GM21447 (cell line): ENCODE measurements around the gene DOCK4.

Experiments
- ATAC-seq: cut with Tn5 transposase; IDR thresholded peaks from one replicate; pipeline ENCODE4 v1.9.1; 2021; ENCODE audit not compliant: unreplicated experiment

Gene DOCK4

GRCh38 chr7:112059675-112060074 is 146.5 kb downstream of the DOCK4 start:
- ATAC-seq, result no peak

DNA sequence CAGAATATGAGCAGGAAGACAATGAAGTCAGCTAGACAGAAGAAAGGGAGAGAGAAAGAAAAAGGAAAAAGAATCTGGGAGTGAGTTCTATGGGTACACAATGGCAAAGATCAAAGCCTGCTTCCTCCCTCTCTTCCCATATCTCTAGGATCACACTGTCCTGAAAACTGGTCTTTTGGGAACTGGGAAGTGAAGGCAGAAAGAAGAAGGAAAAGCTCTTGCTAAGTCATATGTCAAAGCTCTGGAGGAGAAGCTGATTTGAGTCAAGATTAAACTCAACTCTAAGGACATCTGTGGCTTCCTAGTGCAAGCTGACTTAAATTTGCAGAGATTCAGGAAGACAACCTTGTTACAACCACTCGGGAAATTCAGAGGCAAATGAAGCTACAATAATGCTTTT is 147.5 kb downstream of the DOCK4 start:
- ATAC-seq, result no peak

DNA sequence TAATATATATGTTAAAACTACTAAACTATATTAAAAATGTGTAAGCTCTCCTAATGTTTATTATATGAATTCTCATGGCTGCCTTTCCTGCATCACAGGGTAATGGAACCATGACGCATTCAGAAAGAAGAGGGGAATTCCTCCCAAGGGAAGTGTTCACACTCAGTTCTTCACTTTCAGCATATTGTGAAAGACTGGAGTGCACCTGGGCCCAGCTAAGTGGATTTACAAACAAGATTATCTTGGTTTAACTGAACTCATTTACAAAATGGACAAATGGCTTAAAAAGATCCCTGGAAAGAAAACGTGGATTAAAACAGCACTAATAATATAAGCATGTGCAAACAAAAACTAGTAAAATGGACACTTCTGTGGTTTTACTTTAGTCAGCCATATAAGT is 149.8 kb downstream of the DOCK4 start:
- peak; percentile 77 for ATAC-seq

DNA sequence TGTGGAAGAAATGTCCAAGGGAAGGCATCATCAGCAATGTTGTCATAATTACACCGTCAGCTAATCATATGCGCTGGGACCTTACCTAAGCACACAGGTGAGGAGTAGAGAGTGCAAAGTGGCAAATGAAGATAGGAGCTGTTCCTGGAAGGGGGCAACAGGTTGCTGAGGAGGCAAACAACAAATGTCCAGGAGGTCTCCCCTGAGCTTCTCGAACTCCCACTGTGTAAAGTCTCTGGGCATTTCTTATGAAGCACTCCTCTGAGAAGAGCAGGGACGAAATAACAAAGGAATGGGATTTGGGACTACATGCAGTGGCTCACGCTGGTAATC is 152.5 kb downstream of the DOCK4 start:
- no peak for ATAC-seq

- no peak for ATAC-seq
These were observed 153.0 kb downstream of the DOCK4 start for GRCh38 chr7:112052993-112053736.

GRCh38 chr7:112052498-112052897 is 153.7 kb downstream of the DOCK4 start:
- ATAC-seq, result no peak

DNA sequence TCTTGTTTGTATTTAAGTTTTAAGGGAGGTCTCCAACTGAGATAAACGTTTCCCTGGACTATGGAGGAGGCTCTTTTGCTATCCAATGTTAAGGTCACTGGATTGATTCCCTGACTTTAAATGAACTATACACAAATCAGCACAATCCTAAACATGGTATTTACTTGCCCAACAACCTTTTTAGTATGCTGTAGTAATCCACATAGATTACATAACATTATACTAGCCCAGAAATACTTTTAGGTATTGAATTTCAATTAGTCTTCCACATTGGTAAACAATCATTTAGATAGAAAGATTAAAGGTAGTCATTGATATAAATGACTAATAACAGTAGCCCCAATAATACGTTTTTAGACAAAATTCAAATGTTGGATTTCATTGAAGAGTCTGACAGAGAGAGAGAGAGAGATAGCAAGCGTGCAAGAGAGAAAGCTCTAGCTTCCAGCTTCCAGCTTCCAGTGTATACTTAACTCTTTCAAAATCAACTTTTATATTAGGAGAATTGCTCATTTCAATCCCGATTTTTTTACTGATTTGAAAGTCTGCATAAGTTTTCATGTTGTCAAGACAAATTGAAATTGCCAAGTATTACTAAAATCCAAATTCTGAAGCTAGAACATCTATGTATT is 155.8 kb downstream of the DOCK4 start:
- ATAC-seq, result no peak

- ATAC-seq, result no peak
These were observed 156.5 kb downstream of the DOCK4 start for GRCh38 chr7:112049555-112050249.

- ATAC-seq, result no peak
These were observed 158.8 kb downstream of the DOCK4 start for GRCh38 chr7:112047421-112047820.

- no peak for ATAC-seq
These were observed 161.0 kb downstream of the DOCK4 start for GRCh38 chr7:112045222-112045621.

DNA sequence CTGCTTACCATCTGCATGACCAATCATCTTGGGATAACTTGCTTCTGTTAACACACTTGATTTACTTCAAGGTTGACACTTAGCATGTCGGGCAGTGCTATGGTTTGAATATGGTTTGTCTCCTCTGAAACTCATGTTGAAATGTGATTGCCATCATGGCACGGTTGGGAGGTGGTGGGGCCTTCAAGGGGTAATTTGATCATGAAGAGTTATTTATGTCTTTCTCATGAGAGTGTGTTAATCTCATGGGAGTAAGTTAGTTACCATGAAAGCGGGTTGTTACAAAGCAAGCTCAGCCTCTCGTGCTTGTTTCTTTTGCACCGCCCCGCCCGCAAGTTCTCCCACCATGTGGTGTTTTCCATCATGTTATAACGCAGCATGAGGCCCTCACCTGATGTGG is 163.6 kb downstream of the DOCK4 start:
- no peak for ATAC-seq

GRCh38 chr7:112038353-112038752 is 167.8 kb downstream of the DOCK4 start:
- ATAC-seq, result no peak

DNA sequence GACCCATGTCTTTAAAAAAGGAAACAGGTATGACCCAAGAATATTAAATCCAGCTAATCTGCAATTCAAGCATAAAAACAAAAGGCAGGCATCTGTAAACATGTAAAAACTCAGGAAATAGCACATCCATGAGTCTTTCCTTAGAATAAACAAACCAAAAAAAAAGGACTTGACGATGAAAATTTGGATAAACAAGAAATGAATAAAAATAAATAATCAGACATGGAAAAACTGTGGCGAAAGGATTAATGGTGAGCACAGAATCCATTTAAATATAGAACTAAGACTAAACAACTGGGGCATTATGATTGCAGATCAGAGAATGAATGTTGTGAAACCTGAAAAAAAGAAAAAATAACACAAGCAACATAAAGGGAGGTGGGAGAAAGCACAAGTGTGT is 170.1 kb downstream of the DOCK4 start:
- no peak for ATAC-seq

GRCh38 chr7:112031689-112032088 is 174.5 kb downstream of the DOCK4 start:
- no peak for ATAC-seq

- ATAC-seq, result no peak
These were observed 180.6 kb downstream of the DOCK4 start for GRCh38 chr7:112025556-112025955.

DNA sequence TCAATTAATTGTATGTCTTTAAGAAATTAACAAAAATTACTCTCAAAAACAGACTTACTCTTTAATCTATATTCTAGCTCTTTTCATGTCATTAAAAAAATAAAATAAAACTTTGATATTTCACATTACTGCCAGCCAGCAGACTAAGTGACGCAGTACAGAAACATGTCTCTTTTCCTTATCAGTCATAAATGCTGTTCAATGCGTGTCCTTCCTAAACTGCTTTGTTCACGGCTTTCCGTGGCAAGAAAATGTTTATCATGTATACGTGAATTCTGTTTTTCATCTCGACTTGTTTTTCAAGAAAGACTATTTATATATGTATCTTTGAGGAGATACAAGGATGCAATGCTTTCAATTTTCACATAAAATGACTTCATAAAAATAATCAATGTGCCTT is 182.4 kb downstream of the DOCK4 start:
- no peak for ATAC-seq

DNA sequence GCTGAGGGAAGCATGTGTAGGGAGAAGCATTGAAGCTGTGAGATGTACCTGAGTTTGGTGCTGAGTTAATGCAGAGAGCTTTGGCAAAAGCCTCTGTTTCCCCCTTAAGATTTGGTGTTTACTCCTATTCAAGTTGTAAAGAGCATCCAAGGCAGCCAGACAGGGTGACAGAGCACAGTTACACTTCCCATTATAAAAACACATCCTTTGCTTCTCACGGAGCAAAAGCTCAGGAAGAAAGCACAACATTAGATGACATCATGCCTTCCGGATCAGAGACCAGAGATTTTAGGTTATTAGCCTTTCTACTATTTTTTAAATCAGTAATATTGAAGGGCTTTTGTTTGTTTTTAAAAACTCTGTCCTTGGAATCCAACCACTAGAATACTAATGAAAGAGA is 182.9 kb downstream of the DOCK4 start:
- no peak for ATAC-seq

GRCh38 chr7:112022128-112022527 is 184.1 kb downstream of the DOCK4 start:
- ATAC-seq, result no peak

- no peak for ATAC-seq
These were observed 184.7 kb downstream of the DOCK4 start for GRCh38 chr7:112021379-112022044.

DNA sequence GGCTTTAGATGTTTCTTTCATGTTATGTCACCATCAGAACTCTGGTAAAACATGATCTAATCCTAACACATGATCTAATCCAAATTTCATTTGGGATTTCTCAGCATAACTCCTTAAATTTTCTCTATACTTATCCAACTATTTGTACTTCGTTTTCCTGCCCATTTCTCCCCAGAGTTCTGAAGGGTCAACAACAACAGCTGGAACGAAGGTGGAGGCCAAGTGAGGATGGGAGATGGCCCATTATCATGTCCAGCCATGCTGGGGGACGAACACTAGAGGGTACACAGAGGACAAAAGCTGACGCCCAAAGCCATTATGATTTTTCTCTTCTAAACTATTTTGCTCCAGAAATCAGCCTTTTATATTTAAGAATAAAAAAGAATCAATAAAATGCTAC is 185.4 kb downstream of the DOCK4 start:
- ATAC-seq, result no peak

DNA sequence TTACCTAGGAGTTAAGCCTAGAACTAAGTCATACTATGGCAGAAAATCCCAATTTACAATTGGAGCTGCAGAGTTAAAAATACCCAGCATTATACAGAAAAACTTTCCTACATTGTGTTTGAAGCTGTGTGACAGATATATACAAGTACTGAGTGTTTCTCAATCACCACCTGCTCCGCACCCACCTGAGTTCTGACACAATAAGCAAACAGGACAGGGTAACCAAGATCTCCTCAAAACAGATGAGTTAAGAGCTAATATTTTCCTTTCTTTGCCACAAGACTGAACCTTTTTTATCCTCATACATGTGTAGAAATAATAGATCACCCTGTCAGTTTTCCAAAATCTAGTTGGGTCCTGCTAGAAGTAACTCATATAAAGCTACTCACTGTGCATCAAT is 186.3 kb downstream of the DOCK4 start:
- no peak for ATAC-seq
